GM21390 (cell line): ENCODE data around the gene PCDHB9.
"Not testable (repeated sequence)": the region's sequence is repeated elsewhere in the genome, so short reads cannot be mapped to it uniquely, and the experiment has no call there.

Experiments
- ATAC-seq: cut with Tn5 transposase; IDR thresholded peaks from one replicate; pipeline ENCODE4 v1.9.1; 2021; ENCODE audit not compliant: unreplicated experiment

PCDHB9 gene

GRCh38 chr5:141184117-141184855 is 2.7 kb upstream of the PCDHB9 start:
- ATAC-seq, result not testable (repeated sequence)

GRCh38 chr5:141188682-141189081 is 1.7 kb downstream of the PCDHB9 start:
- not testable (repeated sequence) for ATAC-seq

- ATAC-seq, result not testable (repeated sequence)
These were observed 2.2 kb downstream of the PCDHB9 start for GRCh38 chr5:141189131-141189530.

- ATAC-seq, result no peak
These were observed 5.3 kb downstream of the PCDHB9 start, which contains the start of gene PCDHB10 for GRCh38 chr5:141192110-141192725. Gene PCDHB10 (plus strand): TSS chr5:141192353. CDS start chr5:141192553, 200 bp downstream.

GRCh38 chr5:141194332-141194731 is 7.4 kb downstream of the PCDHB9 start:
- not testable (repeated sequence) for ATAC-seq

- ATAC-seq, result no peak
These were observed 9.4 kb downstream of the PCDHB9 start for GRCh38 chr5:141196363-141196762.

GRCh38 chr5:141199359-141200235 is 12.6 kb downstream of the PCDHB9 start, which contains the start of gene PCDHB11:
Gene PCDHB11 (plus strand): TSS chr5:141199627. CDS start chr5:141199775, 148 bp downstream.
- ATAC-seq, result no peak

GRCh38 chr5:141201126-141201525 is 14.2 kb downstream of the PCDHB9 start:
- not testable (repeated sequence) for ATAC-seq

- not testable (repeated sequence) for ATAC-seq
These were observed 14.7 kb downstream of the PCDHB9 start for GRCh38 chr5:141201646-141202045.

- no peak for ATAC-seq
These were observed 21.5 kb downstream of the PCDHB9 start, which contains the start of gene PCDHB12 for GRCh38 chr5:141208478-141208877. Gene PCDHB12 (plus strand): TSS chr5:141208719. CDS start chr5:141208908, 189 bp downstream.

GRCh38 chr5:141210281-141210680 is 23.3 kb downstream of the PCDHB9 start:
- not testable (repeated sequence) for ATAC-seq

GRCh38 chr5:141210849-141211248 is 23.9 kb downstream of the PCDHB9 start:
- not testable (repeated sequence) for ATAC-seq

GRCh38 chr5:141213656-141214339 is 26.8 kb downstream of the PCDHB9 start, which contains the start of gene PCDHB13:
Gene PCDHB13 (plus strand): TSS chr5:141213919. CDS start chr5:141214124, 205 bp downstream.
- not testable (repeated sequence) for ATAC-seq

- not testable (repeated sequence) for ATAC-seq
These were observed 27.6 kb downstream of the PCDHB9 start for GRCh38 chr5:141214583-141214982.

- ATAC-seq, result not testable (repeated sequence)
These were observed 28.5 kb downstream of the PCDHB9 start for GRCh38 chr5:141215504-141215903.

- ATAC-seq, result not testable (repeated sequence)
These were observed 29.1 kb downstream of the PCDHB9 start for GRCh38 chr5:141216035-141216434.

GRCh38 chr5:141223112-141223783 is 36.3 kb downstream of the PCDHB9 start, which contains the start of gene PCDHB14:
Gene PCDHB14 (plus strand): TSS chr5:141223343. CDS start chr5:141223506, 163 bp downstream.
- ATAC-seq, result no peak

GRCh38 chr5:141224844-141225243 is 37.9 kb downstream of the PCDHB9 start:
- ATAC-seq, result not testable (repeated sequence)

- not testable (repeated sequence) for ATAC-seq
These were observed 38.5 kb downstream of the PCDHB9 start for GRCh38 chr5:141225421-141225820.
